A549 (cell line): ENCODE results near the gene TMEM154. TPM values are rescaled to one million over a fixed set of nuclear protein-coding genes. Genes with fewer than 3 reads are reported as not detected.

Experiments used
- ATAC-seq, 2 experiments: fragments of 200-7000 bp in 1 of 2; fragments of >200 bp in 1 of 2; cut with Nextera tagmentation in 1 of 2; cut with Tn5 transposase in 1 of 2; 3 replicates each; pipeline versions ENCODE4 v1.8.0 to v1.9.1; 2018 to 2020; ENCODE audit warnings: mild to moderate bottlenecking in 1 of 2, moderate library complexity in 1 of 2
- CTCF ChIA-PET: fragments of 300-600 bp; sonication (Branson Sonifier 250); formaldehyde crosslinking; extraction: SDS; loops from one replicate; lab custom pipeline; 2021; ENCODE audit warnings: antibody characterized with exemption, inconsistent platforms; lab: Yijun Ruan, JAX
- POLR2A ChIA-PET: fragments of 350-600 bp; formaldehyde crosslinking; extraction: SDS; loops from one replicate; lab custom pipeline; 2021; ENCODE audit warnings: antibody characterized with exemption, inconsistent platforms; lab: Yijun Ruan, JAX
- DNase-seq, 2 experiments: peaks; one replicate each; pipeline versions ENCODE4 v3.0.0 to v3.0.0-alpha.2; 2011 to 2016; ENCODE audit warnings: low read depth in 1 of 2, low spot score in 1 of 2
- FAIRE-seq: peaks from 2 replicates; lab custom pipeline; 2011; peaks lifted over from hg19 to GRCh38; lab: Jason Lieb, UNC
- H3K27ac ChIP-seq, 2 experiments: fragments of >200 bp; sonication (Bioruptor Twin); formaldehyde crosslinking; 3 replicates each; pipeline ENCODE4 v1.5.1; 2016 to 2017
- H3K4me1 ChIP-seq: fragments of >200 bp; sonication (Bioruptor Twin); formaldehyde crosslinking; 3 replicates; pipeline ENCODE4 v1.6.1; 2016
- H3K4me2 ChIP-seq: fragments of >200 bp; sonication (Bioruptor Twin); formaldehyde crosslinking; 3 replicates; pipeline ENCODE4 v1.6.1; 2016
- H3K4me3 ChIP-seq: fragments of >200 bp; sonication (Bioruptor Twin); formaldehyde crosslinking; 3 replicates; pipeline ENCODE4 v1.5.1; 2016
- H3K9me3 ChIP-seq: fragments of >200 bp; sonication (Bioruptor Twin); formaldehyde crosslinking; 3 replicates; pipeline ENCODE4 v1.6.1; 2016
- EP300 ChIP-seq, 2 experiments: fragments of >200 bp; sonication (Bioruptor Twin); formaldehyde crosslinking; IDR thresholded peaks; 2 replicates in 1 of 2; 3 replicates in 1 of 2; pipeline ENCODE4 v1.6.1; 2016 to 2017
- ESRRA ChIP-seq: fragments of 150-350 bp; IDR thresholded peaks from 2 replicates; pipeline ENCODE4 v1.6.1; 2014; ENCODE audit warnings: mild to moderate bottlenecking, low read length, borderline replicate concordance
- HDAC2 ChIP-seq: fragments of 200-600 bp; sonication (generic); IDR thresholded peaks from 2 replicates; pipeline ENCODE4 v1.6.1; 2016
- HOXB13 ChIP-seq: fragments of 250-450 bp; sonication (Bioruptor Pico); IDR thresholded peaks from 2 replicates; pipeline ENCODE4 v1.5.0; 2020; ENCODE audit warnings: low read depth, mild to moderate bottlenecking, moderate library complexity
- JUN ChIP-seq, 2 experiments: fragments of >200 bp; sonication (Bioruptor Twin); formaldehyde crosslinking; IDR thresholded peaks; 2 replicates in 1 of 2; 3 replicates in 1 of 2; pipeline ENCODE4 v1.6.1; 2016 to 2017
- KDM1A ChIP-seq: fragments of 200-600 bp; sonication (generic); IDR thresholded peaks from 2 replicates; pipeline ENCODE4 v1.6.1; 2016; ENCODE audit warnings: low read depth, mild to moderate bottlenecking
- KDM5A ChIP-seq: fragments of 200-600 bp; sonication (generic); IDR thresholded peaks from 2 replicates; pipeline ENCODE4 v1.6.1; 2016; ENCODE audit warnings: antibody characterized with exemption, mild to moderate bottlenecking
- MAFK ChIP-seq: fragments of 450-650 bp; IDR thresholded peaks from 2 replicates; pipeline ENCODE4 v1.6.1; 2014; ENCODE audit not compliant: partially characterized antibody
- MAZ ChIP-seq: fragments of 150-350 bp; IDR thresholded peaks from 2 replicates; pipeline ENCODE4 v1.6.1; 2014; ENCODE audit warnings: antibody characterized with exemption, low read depth, low read length, borderline replicate concordance
- MYC ChIP-seq: IDR thresholded peaks from 2 replicates; pipeline ENCODE4 v1.6.1; 2012; ENCODE audit warnings: mild to moderate bottlenecking, inconsistent platforms, low read length, improper control_type of control experiment, borderline replicate concordance
- NPAS2 ChIP-seq: fragments of 250-450 bp; sonication (Bioruptor Pico); IDR thresholded peaks from 2 replicates; pipeline ENCODE4 v1.8.0; 2022; ENCODE audit warnings: mild to moderate bottlenecking, moderate library complexity, borderline replicate concordance
- NR3C1 ChIP-seq: fragments of >200 bp; sonication (Bioruptor Twin); formaldehyde crosslinking; IDR thresholded peaks from 3 replicates; pipeline ENCODE4 v1.6.1; 2017
- POLR2A ChIP-seq: IDR thresholded peaks from 2 replicates; pipeline ENCODE4 v1.6.1; 2012; ENCODE audit warnings: mild to moderate bottlenecking, low read length
- RAD21 ChIP-seq, 2 experiments: fragments of >200 bp in 1 of 2; sonication (Bioruptor Twin) in 1 of 2; formaldehyde crosslinking in 1 of 2; IDR thresholded peaks in 1 of 2; conservative IDR thresholded peaks in 1 of 2; 2 replicates in 1 of 2; 3 replicates in 1 of 2; pipeline ENCODE4 v1.6.1; 2012 to 2018; ENCODE audit warnings: inconsistent platforms in 1 of 2
- SMC3 ChIP-seq: fragments of >200 bp; sonication (Bioruptor Twin); formaldehyde crosslinking; IDR thresholded peaks from 3 replicates; pipeline ENCODE4 v1.6.1; 2018; ENCODE audit warnings: inconsistent platforms
- SREBF2 ChIP-seq: fragments of 450-650 bp; IDR thresholded peaks from 2 replicates; pipeline ENCODE4 v1.6.1; 2014; ENCODE audit warnings: mild to moderate bottlenecking, moderate library complexity
- TFCP2L1 ChIP-seq: fragments of 250-450 bp; sonication (Bioruptor Pico); IDR thresholded peaks from 2 replicates; pipeline ENCODE4 v1.5.0; 2021; ENCODE audit warnings: mild to moderate bottlenecking
- TP53 ChIP-seq: fragments of 250-450 bp; sonication (Bioruptor Pico); IDR thresholded peaks from 2 replicates; pipeline ENCODE4 v1.5.0; 2021; ENCODE audit warnings: mild to moderate bottlenecking, moderate library complexity
- ZFP36 ChIP-seq: fragments of 450-650 bp; IDR thresholded peaks from 2 replicates; pipeline ENCODE4 v1.6.1; 2014; ENCODE audit warnings: borderline replicate concordance; ENCODE audit not compliant: partially characterized antibody
- ZNF302 ChIP-seq: fragments of 250-450 bp; sonication (Bioruptor Pico); IDR thresholded peaks from 2 replicates; pipeline ENCODE4 v1.9.0; 2021; ENCODE audit warnings: inconsistent platforms, mild to moderate bottlenecking, moderate library complexity
- WGBS: methylation state at CpG from one replicate; pipeline ENCODE4 v1.1.6; 2017; ENCODE audit errors: missing lambda C conversion rate; 5-methylcytosine and 5-hydroxymethylcytosine counted together
- polyA plus RNA-seq, 4 experiments: library from polyadenylated mRNA; depleted of rRNA in 3 of 4; stranded (reverse); fragments of >200 nt; fragmentation: RNase III in 1 of 4; extraction: RNeasy Plus Mini Kit Qiagen cat#74134 plus additional on column Dnase treatment in 1 of 4; gene quantifications; 2 replicates in 3 of 4; 3 replicates in 1 of 4; pipeline ENCODE4 v1.2.3, GENCODE V29; 2011 to 2017
- TF ChIP-seq, protein P1 (sequence below): IDR thresholded peaks from 2 replicates; pipeline ENCODE4 v1.6.1; 2012; ENCODE audit warnings: low read depth, borderline replicate concordance
- TF ChIP-seq, protein P2 (sequence below): fragments of 450-650 bp; IDR thresholded peaks from 2 replicates; pipeline ENCODE4 v1.6.1; 2014; ENCODE audit warnings: antibody characterized with exemption
- TF ChIP-seq, protein P3 (sequence below): fragments of >200 bp; sonication (Bioruptor Twin); formaldehyde crosslinking; IDR thresholded peaks from 3 replicates; pipeline ENCODE4 v1.5.1; 2016

TMEM154 gene
- polyA plus RNA-seq, 2 of the 4 experiments (the other 2 are of a cell fraction), result 0.05 to 0.31 TPM

DNA sequence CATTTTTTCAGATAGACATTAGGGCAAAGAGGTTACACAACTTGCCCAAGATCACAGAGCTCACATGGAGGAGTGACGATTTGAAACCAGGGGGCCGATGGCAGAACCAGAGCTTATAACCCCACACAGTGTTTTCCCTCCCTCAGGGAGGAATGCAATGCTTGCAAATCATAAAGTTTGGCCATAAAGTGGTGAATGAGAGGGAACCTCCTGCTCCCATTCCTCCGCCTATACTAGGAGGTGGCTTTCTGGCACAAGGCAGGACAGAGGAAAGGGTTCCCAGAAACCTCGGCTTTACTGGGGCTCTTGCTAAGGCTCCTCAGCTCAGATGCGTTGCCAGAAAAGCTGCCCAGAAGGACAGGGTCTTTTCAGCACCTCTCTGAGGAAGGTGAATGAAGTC lies 19.3 kb downstream of the TMEM154 start (continued):
- TF ChIP-seq SMC3, result no peak
- TF ChIP-seq HDAC2, result no peak
- no peak for TF ChIP-seq MAZ
- no peak for TF ChIP-seq KDM5A

DNA sequence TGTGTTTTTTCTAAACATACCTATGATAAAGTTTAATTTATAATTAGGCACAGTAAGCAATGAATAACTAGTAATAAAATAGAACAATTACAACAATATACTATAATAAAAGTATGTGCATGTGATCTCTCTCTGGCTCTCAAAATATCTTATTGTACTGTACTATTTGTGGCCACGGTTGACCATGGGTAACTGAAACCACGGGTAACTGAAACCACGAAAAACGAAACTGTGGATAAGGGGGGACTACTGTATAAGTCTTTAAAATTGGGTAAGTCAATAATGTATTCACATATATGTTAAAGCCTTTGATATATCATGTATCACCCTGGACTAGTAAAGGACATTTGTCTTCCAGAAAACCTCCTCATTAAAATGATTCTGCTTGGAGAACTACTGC lies 20.0 kb downstream of the TMEM154 start:
- ATAC-seq (no peak), DNase-seq (no peak), FAIRE-seq (no peak)
- TF ChIP-seq TFCP2L1 (CRISPR knock-in tag) (no peak), EP300 (IDR thresholded peaks at IDR 0.05) (no peak), JUN (IDR thresholded peaks at IDR 0.05) (no peak), MAZ (no peak), POLR2A (no peak), HDAC2 (no peak), HOXB13 (no peak), MAFK (no peak), NR3C1 (no peak), NPAS2 (CRISPR knock-in tag) (no peak), RAD21 (conservative IDR thresholded peaks at IDR 0.05 in 1 of 2, IDR thresholded peaks at IDR 0.05 in 1 of 2) (no peak), TP53 (CRISPR knock-in tag) (no peak), SREBF2 (no peak), ZFP36 (no peak), ZNF302 (CRISPR knock-in tag) (no peak)
- TF ChIP-seq, protein P1, sequence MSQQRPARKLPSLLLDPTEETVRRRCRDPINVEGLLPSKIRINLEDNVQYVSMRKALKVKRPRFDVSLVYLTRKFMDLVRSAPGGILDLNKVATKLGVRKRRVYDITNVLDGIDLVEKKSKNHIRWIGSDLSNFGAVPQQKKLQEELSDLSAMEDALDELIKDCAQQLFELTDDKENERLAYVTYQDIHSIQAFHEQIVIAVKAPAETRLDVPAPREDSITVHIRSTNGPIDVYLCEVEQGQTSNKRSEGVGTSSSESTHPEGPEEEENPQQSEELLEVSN, result no peak
- TF ChIP-seq, protein P2, sequence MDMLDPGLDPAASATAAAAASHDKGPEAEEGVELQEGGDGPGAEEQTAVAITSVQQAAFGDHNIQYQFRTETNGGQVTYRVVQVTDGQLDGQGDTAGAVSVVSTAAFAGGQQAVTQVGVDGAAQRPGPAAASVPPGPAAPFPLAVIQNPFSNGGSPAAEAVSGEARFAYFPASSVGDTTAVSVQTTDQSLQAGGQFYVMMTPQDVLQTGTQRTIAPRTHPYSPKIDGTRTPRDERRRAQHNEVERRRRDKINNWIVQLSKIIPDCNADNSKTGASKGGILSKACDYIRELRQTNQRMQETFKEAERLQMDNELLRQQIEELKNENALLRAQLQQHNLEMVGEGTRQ, result no peak
- TF ChIP-seq, protein P3, sequence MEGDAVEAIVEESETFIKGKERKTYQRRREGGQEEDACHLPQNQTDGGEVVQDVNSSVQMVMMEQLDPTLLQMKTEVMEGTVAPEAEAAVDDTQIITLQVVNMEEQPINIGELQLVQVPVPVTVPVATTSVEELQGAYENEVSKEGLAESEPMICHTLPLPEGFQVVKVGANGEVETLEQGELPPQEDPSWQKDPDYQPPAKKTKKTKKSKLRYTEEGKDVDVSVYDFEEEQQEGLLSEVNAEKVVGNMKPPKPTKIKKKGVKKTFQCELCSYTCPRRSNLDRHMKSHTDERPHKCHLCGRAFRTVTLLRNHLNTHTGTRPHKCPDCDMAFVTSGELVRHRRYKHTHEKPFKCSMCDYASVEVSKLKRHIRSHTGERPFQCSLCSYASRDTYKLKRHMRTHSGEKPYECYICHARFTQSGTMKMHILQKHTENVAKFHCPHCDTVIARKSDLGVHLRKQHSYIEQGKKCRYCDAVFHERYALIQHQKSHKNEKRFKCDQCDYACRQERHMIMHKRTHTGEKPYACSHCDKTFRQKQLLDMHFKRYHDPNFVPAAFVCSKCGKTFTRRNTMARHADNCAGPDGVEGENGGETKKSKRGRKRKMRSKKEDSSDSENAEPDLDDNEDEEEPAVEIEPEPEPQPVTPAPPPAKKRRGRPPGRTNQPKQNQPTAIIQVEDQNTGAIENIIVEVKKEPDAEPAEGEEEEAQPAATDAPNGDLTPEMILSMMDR, result no peak
- no peak overlapping the region for H3K27ac ChIP-seq
- H3K4me3 ChIP-seq, result no peak overlapping the region
- H3K4me2 ChIP-seq, result no peak overlapping the region
- POLR2A ChIA-PET, result no interaction called here
- peaks cover 8% of the 10 kb centered on the region; the same call in 2 of the 3 replicates for H3K9me3 ChIP-seq
- 35% methylated on average over 4 of the region's 4 CpGs for WGBS
- no peaks in the 10 kb centered on the region for H3K4me1 ChIP-seq
- CTCF ChIA-PET, result no interaction called here

DNA sequence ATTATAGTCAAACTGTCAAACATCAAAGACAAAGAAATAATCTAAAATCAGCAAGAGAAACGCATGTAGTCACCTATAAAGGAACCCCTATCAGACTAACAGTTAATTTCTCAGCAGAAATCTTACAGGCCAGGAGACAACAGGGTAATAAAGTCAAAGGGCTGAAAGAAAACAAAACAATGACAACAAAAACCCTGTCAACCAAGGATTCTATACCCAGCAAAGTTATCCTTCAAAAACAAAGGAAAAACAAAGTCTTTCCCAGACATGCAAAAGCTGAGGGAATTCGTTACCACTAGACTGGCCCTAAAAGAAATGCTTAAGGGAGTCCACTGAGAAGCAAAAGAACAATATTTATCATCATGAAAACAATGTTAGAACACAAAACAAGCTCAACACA lies 22.1 kb downstream of the TMEM154 start:
- Histone ChIP-seq H3K27ac (no peak overlapping the region), H3K4me3 (no peak overlapping the region), H3K4me1 (no peaks in the 10 kb centered on the region), H3K9me3 (peaks cover 8% of the 10 kb centered on the region; the same call in 2 of the 3 replicates), H3K4me2 (no peak overlapping the region)
- no peak for FAIRE-seq
- 16% methylated on average over 2 of the region's 2 CpGs for WGBS
- TF ChIP-seq MYC (no peak), ESRRA (no peak), NR3C1 (no peak), ZFP36 (no peak), KDM1A (no peak)
- no peak for DNase-seq
- ATAC-seq, result no peak
- CTCF ChIA-PET, result interaction anchor here (0.9 kb wide), 1 partner anchor 17 kb away, joined by 4 read pairs; no protein-coding TSS in a partner anchor
- POLR2A ChIA-PET, result no interaction called here
